HL-60 (cell line): ENCODE results near the gene LPAR2.

Experiments
- CTCF ChIP-seq: IDR thresholded peaks from one replicate; pipeline ENCODE4 v1.5.1; 2011; ENCODE audit warnings: low read length, control low read depth, inconsistent platforms; ENCODE audit not compliant: insufficient read depth
- GABPA ChIP-seq: IDR thresholded peaks from 2 replicates; pipeline ENCODE4 v1.6.1; 2012; ENCODE audit warnings: low read depth
- POLR2AphosphoS5 ChIP-seq: IDR thresholded peaks from 2 replicates; pipeline ENCODE4 v1.6.1; 2012; ENCODE audit warnings: low read depth
- REST ChIP-seq: IDR thresholded peaks from 2 replicates; pipeline ENCODE4 v1.6.1; 2012; ENCODE audit warnings: low read depth; ENCODE audit not compliant: insufficient replicate concordance
- SPI1 ChIP-seq: IDR thresholded peaks from 2 replicates; pipeline ENCODE4 v1.6.1; 2012; ENCODE audit warnings: low read depth, mild to moderate bottlenecking, borderline replicate concordance

DNA sequence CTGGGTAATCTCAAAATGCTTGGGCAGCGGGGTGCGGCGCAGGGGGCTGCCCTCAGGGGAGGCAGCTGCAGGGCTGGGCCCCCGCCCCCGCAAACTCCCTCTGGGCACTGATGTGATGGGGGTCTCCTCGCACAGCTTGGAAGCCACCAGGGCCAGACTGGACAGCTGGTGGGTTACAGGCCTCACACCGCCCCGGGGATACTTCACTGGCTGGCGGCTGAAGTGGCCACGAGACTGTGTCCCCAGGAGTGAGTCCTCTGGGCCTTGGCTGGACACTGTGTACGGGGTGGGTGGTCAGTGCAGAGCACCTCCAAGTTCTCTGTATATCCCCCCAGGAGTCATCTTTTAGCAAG is 2.0 kb upstream of the LPAR2 start:
- TF ChIP-seq POLR2AphosphoS5 (no peak), CTCF (no peak), REST (no peak), GABPA (no peak), SPI1 (no peak)
